DND-41 (cell line): ENCODE results near the gene PRIM2.

Experiments
- ATAC-seq: fragments of 200-7000 bp; cut with Tn5 transposase; 3 replicates; pipeline ENCODE4 v1.9.1; 2021; ENCODE audit warnings: low read depth; ENCODE audit not compliant: insufficient read depth
- DNase-seq: peaks from one replicate; pipeline ENCODE4 v3.0.0-alpha.2; 2020
- H2AFZ ChIP-seq: 2 replicates; pipeline ENCODE4 v1.6.0; 2012; ENCODE audit warnings: low read depth, low read length
- H3K27ac ChIP-seq: 2 replicates; pipeline ENCODE4 v1.5.1; 2012; ENCODE audit warnings: low read length, inconsistent platforms
- H3K27me3 ChIP-seq: fragments of 200-600 bp; sonication (generic); 2 replicates; pipeline ENCODE4 v1.6.0; 2012; ENCODE audit warnings: low read length, mild to moderate bottlenecking, inconsistent platforms; ENCODE audit not compliant: insufficient read depth, poor library complexity
- H3K36me3 ChIP-seq: 2 replicates; pipeline ENCODE4 v1.5.1; 2012; ENCODE audit warnings: low read length, inconsistent platforms; ENCODE audit not compliant: insufficient read depth
- H3K4me1 ChIP-seq: 2 replicates; pipeline ENCODE4 v1.5.1; 2012; ENCODE audit warnings: mild to moderate bottlenecking, low read length; ENCODE audit not compliant: insufficient read depth
- H3K4me2 ChIP-seq: 2 replicates; pipeline ENCODE4 v1.6.0; 2012; ENCODE audit warnings: mild to moderate bottlenecking, moderate library complexity, low read length, inconsistent platforms; ENCODE audit not compliant: insufficient read depth
- H3K4me3 ChIP-seq, 2 experiments: fragments of 200-600 bp in 1 of 2; shearing (Covaris generic) in 1 of 2; 2 replicates each; pipeline ENCODE4 v1.5.1; 2012 to 2016; ENCODE audit warnings: inconsistent platforms in 2 of 2, low read length in 2 of 2, mild to moderate bottlenecking in 2 of 2, low read depth in 1 of 2, moderate library complexity in 1 of 2
- H3K79me2 ChIP-seq: 2 replicates; pipeline ENCODE4 v1.6.0; 2012; ENCODE audit warnings: low read length, inconsistent platforms; ENCODE audit not compliant: insufficient read depth
- H3K9ac ChIP-seq: 2 replicates; pipeline ENCODE4 v1.6.0; 2012; ENCODE audit warnings: low read depth, mild to moderate bottlenecking, inconsistent platforms, low read length, moderate library complexity
- H3K9me3 ChIP-seq: 2 replicates; pipeline ENCODE4 v1.5.1; 2012; ENCODE audit warnings: low read length, moderate library complexity, mild to moderate bottlenecking, inconsistent platforms; ENCODE audit not compliant: insufficient read depth, severe bottlenecking
- H4K20me1 ChIP-seq: 2 replicates; pipeline ENCODE4 v1.6.0; 2012; ENCODE audit warnings: low read length; ENCODE audit not compliant: insufficient read depth
- CTCF ChIP-seq: IDR thresholded peaks from 2 replicates; pipeline ENCODE4 v1.5.1; 2012; ENCODE audit warnings: borderline replicate concordance, low read length, moderate library complexity, mild to moderate bottlenecking; ENCODE audit not compliant: poor library complexity, severe bottlenecking; ENCODE audit errors: extremely low read depth
- EZH2 ChIP-seq: IDR thresholded peaks from 3 replicates; pipeline ENCODE4 v1.6.1; 2012; ENCODE audit warnings: borderline replicate concordance, low read depth, mild to moderate bottlenecking, moderate library complexity, low read length, inconsistent platforms; ENCODE audit not compliant: severe bottlenecking

The PRIM2 gene

GRCh38 chr6:57313711-57314471, 3.5 kb upstream of the PRIM2 start:
- no peak overlapping the region for H2AFZ ChIP-seq
- H3K36me3 ChIP-seq = peaks cover 4% of the 10 kb centered on the region
- H3K27ac ChIP-seq = no peak overlapping the region
- peaks cover 18% of the 10 kb centered on the region for H3K79me2 ChIP-seq
- H3K9me3 ChIP-seq = no peaks in the 10 kb centered on the region
- DNase-seq = no peak
- H3K4me3 ChIP-seq = no peak overlapping the region
- no peak overlapping the region for H3K4me2 ChIP-seq
- peaks cover 15% of the 10 kb centered on the region for H3K4me1 ChIP-seq
- no peak for ATAC-seq
- H3K27me3 ChIP-seq = peaks cover 4% of the 10 kb centered on the region
- TF ChIP-seq EZH2 = no peak
- TF ChIP-seq CTCF = no peak
- no peaks in the 10 kb centered on the region for H4K20me1 ChIP-seq
- H3K9ac ChIP-seq = no peak overlapping the region

GRCh38 chr6:57315111-57315510, 2.3 kb upstream of the PRIM2 start:
- Histone ChIP-seq H2AFZ (no peak overlapping the region), H3K36me3 (peaks cover 16% of the 10 kb centered on the region), H3K9me3 (no peaks in the 10 kb centered on the region), H3K4me3 (no peak overlapping the region), H4K20me1 (no peaks in the 10 kb centered on the region), H3K27ac (no peak overlapping the region), H3K9ac (no peak overlapping the region), H3K4me1 (peaks cover 27% of the 10 kb centered on the region), H3K79me2 (peaks cover 30% of the 10 kb centered on the region), H3K27me3 (peaks cover 4% of the 10 kb centered on the region), H3K4me2 (no peak overlapping the region)
- DNase-seq (no peak), ATAC-seq (no peak)
- TF ChIP-seq EZH2 = no peak
- TF ChIP-seq CTCF = no peak

GRCh38 chr6:57315851-57316250, 1.6 kb upstream of the PRIM2 start:
- Histone ChIP-seq H3K27ac (no peak overlapping the region), H2AFZ (no peak overlapping the region), H4K20me1 (no peaks in the 10 kb centered on the region), H3K4me1 (peaks cover 34% of the 10 kb centered on the region), H3K9me3 (no peaks in the 10 kb centered on the region), H3K4me2 (no peak overlapping the region; the same call in 1 of the 2 replicates), H3K9ac (no peak overlapping the region), H3K27me3 (peaks cover 4% of the 10 kb centered on the region), H3K4me3 (no peak overlapping the region), H3K79me2 (peaks cover 37% of the 10 kb centered on the region), H3K36me3 (peaks cover 24% of the 10 kb centered on the region)
- DNase-seq (no peak), ATAC-seq (no peak)
- TF ChIP-seq EZH2 = no peak
- TF ChIP-seq CTCF = no peak
